BE2C (cell line): ENCODE data around the gene ITGA5.

Source experiments
- DNase-seq: peaks from one replicate; pipeline ENCODE4 v3.0.0-alpha.2; 2020
- H3K27me3 ChIP-seq: fragments of 250-450 bp; sonication (Bioruptor Pico); 2 replicates; pipeline ENCODE4 v1.5.1; 2020; ENCODE audit warnings: mild to moderate bottlenecking
- H3K36me3 ChIP-seq: fragments of 250-450 bp; sonication (Bioruptor Pico); 2 replicates; pipeline ENCODE4 v1.5.1; 2020; ENCODE audit warnings: mild to moderate bottlenecking
- H3K4me1 ChIP-seq: fragments of 250-450 bp; sonication (Bioruptor Pico); 2 replicates; pipeline ENCODE4 v1.5.1; 2020
- H3K4me3 ChIP-seq: 2 replicates; pipeline ENCODE4 v1.5.1; 2011; ENCODE audit warnings: low read depth, low read length
- H3K9me3 ChIP-seq: fragments of 250-450 bp; sonication (Bioruptor Pico); 2 replicates; pipeline ENCODE4 v1.5.1; 2020
- TF ChIP-seq, protein P1 (sequence below): IDR thresholded peaks from 2 replicates; pipeline ENCODE4 v1.5.1; 2012; ENCODE audit warnings: mild to moderate bottlenecking, low read depth, low read length

Gene ITGA5

GRCh38 chr12:54395545-54395944, 23.5 kb downstream of the ITGA5 start:
- H3K4me3 ChIP-seq, result no peak overlapping the region
- no peaks in the 10 kb centered on the region for H3K9me3 ChIP-seq
- no peaks in the 10 kb centered on the region for H3K36me3 ChIP-seq
- DNase-seq, result no peak
- 0 out of 2 replicates have a peak, but pooled peaks cover 2% of the 10 kb centered on the region for H3K4me1 ChIP-seq
- TF ChIP-seq, protein P1, sequence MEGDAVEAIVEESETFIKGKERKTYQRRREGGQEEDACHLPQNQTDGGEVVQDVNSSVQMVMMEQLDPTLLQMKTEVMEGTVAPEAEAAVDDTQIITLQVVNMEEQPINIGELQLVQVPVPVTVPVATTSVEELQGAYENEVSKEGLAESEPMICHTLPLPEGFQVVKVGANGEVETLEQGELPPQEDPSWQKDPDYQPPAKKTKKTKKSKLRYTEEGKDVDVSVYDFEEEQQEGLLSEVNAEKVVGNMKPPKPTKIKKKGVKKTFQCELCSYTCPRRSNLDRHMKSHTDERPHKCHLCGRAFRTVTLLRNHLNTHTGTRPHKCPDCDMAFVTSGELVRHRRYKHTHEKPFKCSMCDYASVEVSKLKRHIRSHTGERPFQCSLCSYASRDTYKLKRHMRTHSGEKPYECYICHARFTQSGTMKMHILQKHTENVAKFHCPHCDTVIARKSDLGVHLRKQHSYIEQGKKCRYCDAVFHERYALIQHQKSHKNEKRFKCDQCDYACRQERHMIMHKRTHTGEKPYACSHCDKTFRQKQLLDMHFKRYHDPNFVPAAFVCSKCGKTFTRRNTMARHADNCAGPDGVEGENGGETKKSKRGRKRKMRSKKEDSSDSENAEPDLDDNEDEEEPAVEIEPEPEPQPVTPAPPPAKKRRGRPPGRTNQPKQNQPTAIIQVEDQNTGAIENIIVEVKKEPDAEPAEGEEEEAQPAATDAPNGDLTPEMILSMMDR, result no peak
- H3K27me3 ChIP-seq, result no peaks in the 10 kb centered on the region

DNA sequence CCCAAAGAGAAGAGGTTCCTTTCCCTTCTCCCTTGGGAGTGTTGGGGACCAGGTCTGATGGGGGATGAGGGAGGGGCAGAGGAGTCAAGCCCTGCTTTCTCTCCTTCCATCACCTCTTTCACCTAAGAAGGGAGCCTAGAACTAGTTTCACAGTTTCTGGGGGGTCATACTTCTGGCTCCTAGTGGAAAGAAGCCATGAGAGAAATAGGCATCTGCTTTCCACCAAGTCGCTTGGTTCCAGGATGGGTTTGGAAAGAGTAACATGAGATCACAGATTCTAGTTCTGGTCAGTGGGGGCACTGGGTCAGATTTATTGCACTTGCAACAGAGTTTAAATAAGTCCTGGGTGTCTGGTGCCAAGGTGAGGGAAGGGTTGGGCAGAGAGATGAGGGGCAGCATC, 24.1 kb downstream of the ITGA5 start:
- DNase-seq, result no peak
- 0 out of 2 replicates have a peak, but pooled peaks cover 2% of the 10 kb centered on the region for H3K4me1 ChIP-seq
- TF ChIP-seq, protein P1, result no peak
- no peak overlapping the region for H3K4me3 ChIP-seq
- H3K9me3 ChIP-seq, result no peaks in the 10 kb centered on the region
- no peaks in the 10 kb centered on the region for H3K36me3 ChIP-seq
- H3K27me3 ChIP-seq, result no peaks in the 10 kb centered on the region

- Histone ChIP-seq H3K4me3 (no peak overlapping the region), H3K9me3 (no peaks in the 10 kb centered on the region), H3K4me1 (0 out of 2 replicates have a peak, but pooled peaks cover 2% of the 10 kb centered on the region), H3K27me3 (no peaks in the 10 kb centered on the region), H3K36me3 (no peaks in the 10 kb centered on the region)
- TF ChIP-seq, protein P1, result peak; percentile 82
- DNase-seq, result peak; percentile 73
Observed at GRCh38 chr12:54394281-54394719, 24.8 kb downstream of the ITGA5 start.

- no peaks in the 10 kb centered on the region for H3K36me3 ChIP-seq
- no peak for DNase-seq
- peaks cover 3% of the 10 kb centered on the region; the same call in 1 of the 2 replicates for H3K4me1 ChIP-seq
- TF ChIP-seq, protein P1, result no peak
- H3K27me3 ChIP-seq, result no peaks in the 10 kb centered on the region
- no peaks in the 10 kb centered on the region for H3K9me3 ChIP-seq
- no peak overlapping the region for H3K4me3 ChIP-seq
Observed at GRCh38 chr12:54393743-54394142, 25.3 kb downstream of the ITGA5 start.

- H3K4me3 ChIP-seq, result no peak overlapping the region
- no peaks in the 10 kb centered on the region for H3K36me3 ChIP-seq
- H3K27me3 ChIP-seq, result no peaks in the 10 kb centered on the region
- peaks cover 9% of the 10 kb centered on the region for H3K4me1 ChIP-seq
- no peak for DNase-seq
- no peaks in the 10 kb centered on the region for H3K9me3 ChIP-seq
- TF ChIP-seq, protein P1, result no peak
Observed at GRCh38 chr12:54393207-54393609, 25.9 kb downstream of the ITGA5 start.

- Histone ChIP-seq H3K4me1 (peaks cover 14% of the 10 kb centered on the region), H3K9me3 (no peaks in the 10 kb centered on the region), H3K36me3 (no peaks in the 10 kb centered on the region), H3K4me3 (no peak overlapping the region), H3K27me3 (no peaks in the 10 kb centered on the region)
- TF ChIP-seq, protein P1, result no peak
- no peak for DNase-seq
Observed at GRCh38 chr12:54392485-54393206, 26.4 kb downstream of the ITGA5 start.
